WTC11 (cell line): ENCODE results near the gene WWOX. TPM values are rescaled to one million over a fixed set of nuclear protein-coding genes. Genes with fewer than 3 reads are reported as not detected.

Experiments used
- ATAC-seq: fragments of 200-7000 bp; cut with Tn5 transposase; 2 replicates; pipeline ENCODE4 v1.10.0; 2021; ENCODE audit warnings: mild to moderate bottlenecking, moderate library complexity
- CTCF ChIA-PET: fragments of 300-600 bp; sonication (Branson Sonifier 250); formaldehyde crosslinking; loops from one replicate; lab custom pipeline; 2021; ENCODE audit warnings: antibody characterized with exemption; lab: Charles Lee
- POLR2A ChIA-PET: fragments of 350-600 bp; sonication (Branson Sonifier 250); formaldehyde crosslinking; loops from one replicate; lab custom pipeline; 2021; ENCODE audit warnings: antibody characterized with exemption; lab: Charles Lee
- DNase-seq: peaks from one replicate; pipeline ENCODE4 v3.0.0; 2021; ENCODE audit warnings: low spot score
- H3K27ac Mint-ChIP-seq: 2 replicates; pipeline ENCODE4 v1.8.0; 2021; ENCODE audit warnings: mixed read lengths
- H3K27me3 Mint-ChIP-seq: 2 replicates; pipeline ENCODE4 v1.8.0; 2021; ENCODE audit warnings: low read depth, mild to moderate bottlenecking, moderate library complexity, mixed read lengths
- H3K36me3 Mint-ChIP-seq: 2 replicates; pipeline ENCODE4 v1.8.0; 2021; ENCODE audit warnings: mixed read lengths
- H3K4me1 Mint-ChIP-seq: 2 replicates; pipeline ENCODE4 v1.8.0; 2022; ENCODE audit warnings: mixed read lengths
- H3K4me3 Mint-ChIP-seq: 2 replicates; pipeline ENCODE4 v1.8.0; 2021; ENCODE audit warnings: mild to moderate bottlenecking, moderate library complexity, mixed read lengths
- H3K9me3 Mint-ChIP-seq: 2 replicates; pipeline ENCODE4 v1.8.0; 2021; ENCODE audit warnings: mixed read lengths
- CREB1 ChIP-seq: sonication (generic); formaldehyde crosslinking; IDR thresholded peaks from 2 replicates; pipeline ENCODE4 v1.8.0; 2023; ENCODE audit warnings: mild to moderate bottlenecking, missing genetic modification reagents
- E2F5 ChIP-seq: sonication (generic); formaldehyde crosslinking; IDR thresholded peaks from 2 replicates; pipeline ENCODE4 v1.8.1; 2022; ENCODE audit warnings: mild to moderate bottlenecking, moderate library complexity, missing genetic modification reagents
- ERG ChIP-seq: fragments of 250-450 bp; sonication (Bioruptor Pico); IDR thresholded peaks from 2 replicates; pipeline ENCODE4 v1.8.0; 2021; ENCODE audit warnings: mild to moderate bottlenecking
- FOXJ3 ChIP-seq: sonication (generic); formaldehyde crosslinking; IDR thresholded peaks from 2 replicates; pipeline ENCODE4 v1.9.0; 2021; ENCODE audit warnings: missing genetic modification reagents, mild to moderate bottlenecking, borderline replicate concordance
- FOXK1 ChIP-seq: sonication (generic); formaldehyde crosslinking; IDR thresholded peaks from 2 replicates; pipeline ENCODE4 v1.8.0; 2022; ENCODE audit warnings: mild to moderate bottlenecking, moderate library complexity, missing genetic modification reagents
- FOXP4 ChIP-seq: sonication (generic); formaldehyde crosslinking; IDR thresholded peaks from 2 replicates; pipeline ENCODE4 v1.8.0; 2022; ENCODE audit warnings: mild to moderate bottlenecking, missing genetic modification reagents
- NFATC4 ChIP-seq: fragments of 250-450 bp; sonication (Bioruptor Pico); IDR thresholded peaks from 2 replicates; pipeline ENCODE4 v1.9.0; 2021; ENCODE audit warnings: mild to moderate bottlenecking
- OVOL2 ChIP-seq: fragments of 250-450 bp; sonication (Bioruptor Pico); IDR thresholded peaks from 2 replicates; pipeline ENCODE4 v1.9.0; 2021; ENCODE audit warnings: mild to moderate bottlenecking, borderline replicate concordance
- PRRX2 ChIP-seq: fragments of 250-450 bp; sonication (Bioruptor Pico); IDR thresholded peaks from 2 replicates; pipeline ENCODE4 v1.8.0; 2021; ENCODE audit warnings: mild to moderate bottlenecking
- SMAD4 ChIP-seq: sonication (generic); formaldehyde crosslinking; IDR thresholded peaks from 2 replicates; pipeline ENCODE4 v1.8.0; 2022; ENCODE audit warnings: mild to moderate bottlenecking, missing genetic modification reagents
- SP1 ChIP-seq: sonication (generic); formaldehyde crosslinking; conservative IDR thresholded peaks from 2 replicates; pipeline ENCODE4 v1.8.1; 2022; ENCODE audit warnings: missing genetic modification reagents
- TEAD1 ChIP-seq: sonication (generic); formaldehyde crosslinking; IDR thresholded peaks from 2 replicates; pipeline ENCODE4 v1.8.0; 2022; ENCODE audit warnings: mild to moderate bottlenecking, missing genetic modification reagents
- TEAD4 ChIP-seq: sonication (generic); formaldehyde crosslinking; IDR thresholded peaks from 2 replicates; pipeline ENCODE4 v1.8.0; 2022; ENCODE audit warnings: mild to moderate bottlenecking, missing genetic modification reagents
- ZBTB43 ChIP-seq: sonication (generic); formaldehyde crosslinking; IDR thresholded peaks from 2 replicates; pipeline ENCODE4 v1.8.1; 2023; ENCODE audit warnings: mild to moderate bottlenecking, missing genetic modification reagents
- ZNF121 ChIP-seq: sonication (generic); formaldehyde crosslinking; IDR thresholded peaks from 2 replicates; pipeline ENCODE4 v1.8.0; 2023; ENCODE audit warnings: missing genetic modification reagents
- ZNF416 ChIP-seq: fragments of 250-450 bp; sonication (Bioruptor Pico); IDR thresholded peaks from 2 replicates; pipeline ENCODE4 v1.9.0; 2021; ENCODE audit warnings: mild to moderate bottlenecking, inconsistent platforms
- total RNA-seq: library from RNA; stranded (reverse); gene quantifications from 3 replicates; pipeline ENCODE4 v1.2.3, GENCODE V29; 2021

Gene WWOX
- total RNA-seq, 1 experiment from 2014 or later, result 15.7 TPM

GRCh38 chr16:78069913-78070312, 29.5 kb upstream of the WWOX start (continued):
- TF ChIP-seq CREB1 (CRISPR knock-in tag) (no peak), E2F5 (CRISPR knock-in tag) (no peak), ZNF416 (no peak), OVOL2 (no peak), FOXK1 (CRISPR knock-in tag) (no peak), SP1 (CRISPR knock-in tag) (no peak), NFATC4 (CRISPR knock-in tag) (no peak), TEAD4 (CRISPR knock-in tag) (no peak)

- POLR2A ChIA-PET, result no interaction called here
- DNase-seq, result peak; percentile 21
- Mint-ChIP-seq H3K4me3 (no peak overlapping the region), H3K27ac (no peak overlapping the region), H3K9me3 (0 out of 2 replicates have a peak, but pooled peaks cover 3% of the 10 kb centered on the region), H3K36me3 (peaks cover 5% of the 10 kb centered on the region; the same call in 1 of the 2 replicates), H3K4me1 (peaks cover 19% of the 10 kb centered on the region), H3K27me3 (peaks cover 100% of the 10 kb centered on the region)
- peak; percentile 96 for ATAC-seq
- CTCF ChIA-PET, result no interaction called here
- peak; percentile 24; the same call in 1 of the 2 replicates for TF ChIP-seq FOXP4 (CRISPR knock-in tag)
- TF ChIP-seq SP1 (CRISPR knock-in tag), result 0 out of 2 replicates have a peak, but pooled peaks have one; percentile 35
- no peak for TF ChIP-seq SMAD4 (CRISPR knock-in tag)
- no peak for TF ChIP-seq ERG (CRISPR knock-in tag)
- peak; percentile 26; the same call in 1 of the 2 replicates for TF ChIP-seq TEAD1
- peak; percentile 77 for TF ChIP-seq FOXK1 (CRISPR knock-in tag)
These were observed 27.2 kb upstream of the WWOX start for GRCh38 chr16:78072275-78072674.

GRCh38 chr16:78075800-78076199, 23.7 kb upstream of the WWOX start:
- peaks cover 100% of the 10 kb centered on the region for H3K27me3 Mint-ChIP-seq
- H3K36me3 Mint-ChIP-seq, result no peaks in the 10 kb centered on the region
- no peak overlapping the region for H3K27ac Mint-ChIP-seq
- no peak for TF ChIP-seq FOXP4 (CRISPR knock-in tag)
- TF ChIP-seq FOXJ3 (CRISPR knock-in tag), result no peak
- no peak for TF ChIP-seq SMAD4 (CRISPR knock-in tag)
- TF ChIP-seq TEAD1, result no peak
- TF ChIP-seq ZNF121, result no peak
- no peak for TF ChIP-seq ZBTB43 (CRISPR knock-in tag)
- no peak for TF ChIP-seq PRRX2 (CRISPR knock-in tag)
- TF ChIP-seq ZNF416, result no peak
- ChIA-PET POLR2A (no interaction called here), CTCF (interaction anchor here (0.6 to 0.8 kb wide), 2 partner anchors 73 to 363 kb away, joined by 3 read pairs; no protein-coding TSS in a partner anchor)
- DNase-seq, result no peak
- peaks cover 17% of the 10 kb centered on the region for H3K4me1 Mint-ChIP-seq
- ATAC-seq, result peak; percentile 23
- no peak overlapping the region for H3K4me3 Mint-ChIP-seq
- H3K9me3 Mint-ChIP-seq, result no peaks in the 10 kb centered on the region
